Suprapubic skin (tissue), 4 donors: ENCODE data around the gene DHTKD1. TPM values are rescaled to one million over a fixed set of nuclear protein-coding genes. Genes with fewer than 3 reads are reported as not detected.

Experiments used
- DNase-seq, 2 donors: peaks; one replicate each; pipeline ENCODE4 v3.0.0-alpha.2; 2019; ENCODE audit warnings: low spot score in 2 of 2
- H3K27ac ChIP-seq: fragments of 200-600 bp; sonication (generic); one replicate; pipeline ENCODE4 v1.5.1; 2019
- H3K27me3 ChIP-seq: fragments of 200-600 bp; sonication (generic); one replicate; pipeline ENCODE4 v1.5.1; 2019
- H3K36me3 ChIP-seq: fragments of 200-600 bp; sonication (generic); one replicate; pipeline ENCODE4 v1.5.1; 2019
- H3K4me1 ChIP-seq: fragments of 200-600 bp; sonication (generic); one replicate; pipeline ENCODE4 v1.5.1; 2019
- H3K4me3 ChIP-seq: fragments of 200-600 bp; sonication (generic); one replicate; pipeline ENCODE4 v1.5.1; 2019; ENCODE audit warnings: mild to moderate bottlenecking
- H3K9me3 ChIP-seq: fragments of 200-600 bp; sonication (generic); one replicate; pipeline ENCODE4 v1.5.1; 2019
- EP300 ChIP-seq: sonication (generic); formaldehyde crosslinking; IDR thresholded peaks from one replicate; pipeline ENCODE4 v1.6.1; 2017; ENCODE audit warnings: antibody characterized with exemption
- POLR2A ChIP-seq, 2 donors: fragments of 450-650 bp; IDR thresholded peaks; one replicate each; pipeline ENCODE4 v1.6.1; 2017; ENCODE audit warnings: antibody characterized with exemption in 2 of 2, mild to moderate bottlenecking in 2 of 2, moderate library complexity in 2 of 2
- POLR2AphosphoS5 ChIP-seq, 3 donors: sonication (generic); formaldehyde crosslinking; IDR thresholded peaks; one replicate each; pipeline ENCODE4 v1.6.1; 2017; ENCODE audit warnings: antibody characterized with exemption in 3 of 3
- WGBS: methylation state at CpG from one replicate; pipeline ENCODE4 v1.1.5; 2018; 5-methylcytosine and 5-hydroxymethylcytosine counted together
- total RNA-seq, 4 donors: library from RNA; depleted of rRNA; stranded (reverse); fragments of >200 nt; gene quantifications; one replicate each; pipeline ENCODE4 v1.1.0, GENCODE V29; 2016
- TF ChIP-seq, protein P1 (sequence below), 2 donors: fragments of 200-600 bp in 1 of 2; fragments of 450-650 bp in 1 of 2; sonication (generic) in 1 of 2; IDR thresholded peaks; one replicate each; pipeline ENCODE4 v1.5.1; 2016 to 2019; ENCODE audit warnings: antibody characterized with exemption in 2 of 2, mild to moderate bottlenecking in 1 of 2, moderate library complexity in 1 of 2

Gene DHTKD1
- total RNA-seq, 4 donors from 2014 or later = 9.1 to 21.2 (median 18.3) TPM

GRCh38 chr10:12144538-12144937 is 75.8 kb downstream of the DHTKD1 start:
- no peak for DNase-seq
- Histone ChIP-seq H3K36me3 (peaks cover 54% of the 10 kb centered on the region), H3K4me3 (no peak overlapping the region), H3K9me3 (no peaks in the 10 kb centered on the region), H3K27ac (no peak overlapping the region), H3K4me1 (no peaks in the 10 kb centered on the region), H3K27me3 (no peaks in the 10 kb centered on the region)
- 97% methylated on average over 3 of the region's 3 CpGs for WGBS
- TF ChIP-seq, protein P1, sequence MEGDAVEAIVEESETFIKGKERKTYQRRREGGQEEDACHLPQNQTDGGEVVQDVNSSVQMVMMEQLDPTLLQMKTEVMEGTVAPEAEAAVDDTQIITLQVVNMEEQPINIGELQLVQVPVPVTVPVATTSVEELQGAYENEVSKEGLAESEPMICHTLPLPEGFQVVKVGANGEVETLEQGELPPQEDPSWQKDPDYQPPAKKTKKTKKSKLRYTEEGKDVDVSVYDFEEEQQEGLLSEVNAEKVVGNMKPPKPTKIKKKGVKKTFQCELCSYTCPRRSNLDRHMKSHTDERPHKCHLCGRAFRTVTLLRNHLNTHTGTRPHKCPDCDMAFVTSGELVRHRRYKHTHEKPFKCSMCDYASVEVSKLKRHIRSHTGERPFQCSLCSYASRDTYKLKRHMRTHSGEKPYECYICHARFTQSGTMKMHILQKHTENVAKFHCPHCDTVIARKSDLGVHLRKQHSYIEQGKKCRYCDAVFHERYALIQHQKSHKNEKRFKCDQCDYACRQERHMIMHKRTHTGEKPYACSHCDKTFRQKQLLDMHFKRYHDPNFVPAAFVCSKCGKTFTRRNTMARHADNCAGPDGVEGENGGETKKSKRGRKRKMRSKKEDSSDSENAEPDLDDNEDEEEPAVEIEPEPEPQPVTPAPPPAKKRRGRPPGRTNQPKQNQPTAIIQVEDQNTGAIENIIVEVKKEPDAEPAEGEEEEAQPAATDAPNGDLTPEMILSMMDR (IDR thresholded peaks at IDR 0.05) = no peak

- Histone ChIP-seq H3K4me3 (no peak overlapping the region), H3K36me3 (peaks cover 29% of the 10 kb centered on the region), H3K27ac (no peak overlapping the region), H3K9me3 (no peaks in the 10 kb centered on the region), H3K27me3 (no peaks in the 10 kb centered on the region), H3K4me1 (no peaks in the 10 kb centered on the region)
- DNase-seq = no peak
- 73% methylated on average over 4 of the region's 4 CpGs for WGBS
- TF ChIP-seq EP300 (no peak), POLR2AphosphoS5 (IDR thresholded peaks at IDR 0.05) (no peak), POLR2A (IDR thresholded peaks at IDR 0.05) (no peak)
- TF ChIP-seq, protein P1 (IDR thresholded peaks at IDR 0.05) = no peak
These were observed 81.4 kb downstream of the DHTKD1 start for GRCh38 chr10:12150163-12150562.

GRCh38 chr10:12154516-12154915 is 85.8 kb downstream of the DHTKD1 start:
- H3K36me3 ChIP-seq = peaks cover 44% of the 10 kb centered on the region
- no peaks in the 10 kb centered on the region for H3K9me3 ChIP-seq
- H3K4me1 ChIP-seq = no peaks in the 10 kb centered on the region
- no peak for DNase-seq
- TF ChIP-seq, protein P1 (IDR thresholded peaks at IDR 0.05) = no peak
- TF ChIP-seq EP300 (no peak), POLR2A (IDR thresholded peaks at IDR 0.05) (no peak), POLR2AphosphoS5 (IDR thresholded peaks at IDR 0.05) (no peak)
- no peaks in the 10 kb centered on the region for H3K27me3 ChIP-seq
- 90% methylated on average over 6 of the region's 6 CpGs for WGBS
- H3K27ac ChIP-seq = no peak overlapping the region
- H3K4me3 ChIP-seq = no peak overlapping the region

DNA sequence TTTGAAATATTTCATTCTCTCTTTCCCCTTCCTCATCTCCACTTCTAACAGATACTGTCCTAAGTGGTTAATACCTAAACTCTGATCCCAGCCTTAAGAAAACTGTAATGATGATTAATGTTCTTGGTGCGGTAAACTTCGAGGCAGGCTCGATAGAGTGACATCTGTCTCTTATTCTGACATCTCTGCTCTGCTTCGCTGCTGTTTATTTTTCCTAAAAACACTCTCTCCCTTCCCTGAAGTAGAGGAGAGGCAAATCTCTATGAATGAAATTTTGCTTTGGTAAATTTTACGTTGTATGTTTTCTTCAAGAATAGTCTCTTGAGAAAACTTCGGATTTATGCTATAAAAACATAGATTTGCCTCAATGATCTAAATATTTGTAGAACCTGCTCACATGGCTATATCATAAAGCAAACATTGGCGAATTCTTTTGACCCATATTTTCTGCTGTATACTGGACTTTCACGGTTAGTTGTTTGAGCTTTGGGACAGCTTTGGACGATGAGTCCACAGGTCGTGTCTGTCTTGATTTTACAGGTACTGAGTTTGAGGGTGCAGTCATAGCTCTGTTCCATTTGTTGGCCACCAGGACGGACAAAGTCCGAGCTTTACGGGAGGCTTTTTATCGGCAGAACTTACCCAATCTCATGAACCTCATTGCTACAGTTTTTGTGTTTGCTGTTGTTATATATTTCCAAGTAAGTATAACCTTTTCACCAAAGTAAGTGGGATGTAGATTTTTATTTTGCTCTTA is 87.8 kb downstream of the DHTKD1 start:
- Histone ChIP-seq H3K36me3 (peaks cover 54% of the 10 kb centered on the region), H3K4me1 (no peaks in the 10 kb centered on the region), H3K27ac (no peak overlapping the region), H3K9me3 (no peaks in the 10 kb centered on the region), H3K4me3 (no peak overlapping the region), H3K27me3 (no peaks in the 10 kb centered on the region)
- no peak for TF ChIP-seq POLR2A (IDR thresholded peaks at IDR 0.05)
- 92% methylated on average over 14 of the region's 14 CpGs for WGBS
- DNase-seq = no peak

GRCh38 chr10:12158111-12158510 is 89.4 kb downstream of the DHTKD1 start:
- Histone ChIP-seq H3K36me3 (peaks cover 68% of the 10 kb centered on the region), H3K9me3 (no peaks in the 10 kb centered on the region), H3K4me1 (no peaks in the 10 kb centered on the region), H3K27me3 (no peaks in the 10 kb centered on the region), H3K27ac (no peak overlapping the region), H3K4me3 (no peak overlapping the region)
- TF ChIP-seq EP300 (no peak), POLR2A (IDR thresholded peaks at IDR 0.05) (no peak), POLR2AphosphoS5 (IDR thresholded peaks at IDR 0.05) (no peak)
- TF ChIP-seq, protein P1 (IDR thresholded peaks at IDR 0.05) = no peak
- no peak for DNase-seq
- WGBS = 90% methylated on average over 3 of the region's 3 CpGs

- 98% methylated on average over 5 of the region's 5 CpGs for WGBS
- no peak for DNase-seq
- H3K9me3 ChIP-seq = no peaks in the 10 kb centered on the region
- H3K4me1 ChIP-seq = no peaks in the 10 kb centered on the region
- TF ChIP-seq EP300 (no peak), POLR2A (IDR thresholded peaks at IDR 0.05) (no peak), POLR2AphosphoS5 (IDR thresholded peaks at IDR 0.05) (no peak)
- TF ChIP-seq, protein P1 (IDR thresholded peaks at IDR 0.05) = no peak
- H3K36me3 ChIP-seq = peaks cover 75% of the 10 kb centered on the region
- H3K4me3 ChIP-seq = no peak overlapping the region
- no peaks in the 10 kb centered on the region for H3K27me3 ChIP-seq
- no peak overlapping the region for H3K27ac ChIP-seq
These were observed 91.9 kb downstream of the DHTKD1 start for GRCh38 chr10:12160664-12161063.
